GM11168 (cell line): ENCODE results near the gene WDR7.

Source experiments
- in situ Hi-C: fragments of 300-500 bp; cut with MboI; formaldehyde crosslinking; loops from one replicate; pipeline ENCODE4 v1.12.0; 2022; ENCODE audit warnings: low sequenced_read_pairs; ENCODE audit not compliant: unreplicated experiment

Gene WDR7

DNA sequence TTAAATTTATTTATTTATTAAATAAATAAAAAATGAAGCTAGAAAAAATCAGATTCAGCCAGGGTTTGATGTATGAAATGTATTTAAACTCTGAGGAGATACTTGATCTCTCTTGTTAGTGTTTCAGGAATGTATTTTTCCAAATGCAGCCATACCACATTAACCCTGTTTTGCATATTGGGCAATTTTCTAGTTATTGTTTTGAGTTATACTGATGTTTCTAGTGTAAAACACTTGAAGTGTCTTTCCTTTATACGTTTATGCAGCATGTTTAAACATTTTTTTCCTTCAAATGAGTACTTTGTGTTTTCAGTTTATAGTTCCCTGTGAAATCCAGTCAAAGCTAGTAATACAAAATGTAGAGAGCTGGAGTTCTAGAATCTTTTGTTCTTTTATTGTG, 69.9 kb downstream of the WDR7 start:
- in situ Hi-C loops: no loop called here

DNA sequence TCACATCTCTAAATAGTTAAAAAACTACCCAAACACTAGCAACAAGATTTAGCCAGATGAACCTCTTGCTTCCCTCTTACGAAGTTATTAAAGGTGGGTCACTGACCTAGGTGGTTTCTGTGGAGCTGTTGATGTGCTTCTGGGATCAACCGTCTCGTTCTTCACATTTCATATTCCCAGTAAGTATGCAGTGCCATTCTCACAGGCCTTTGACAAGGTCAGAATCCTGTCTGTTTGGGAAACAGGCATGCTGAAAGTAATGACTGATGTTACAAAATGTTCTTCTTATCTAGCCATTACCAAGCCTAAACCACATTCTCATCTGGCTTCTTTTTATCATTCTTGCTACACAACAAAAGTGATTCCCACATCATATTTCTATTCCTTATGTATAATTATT, 70.3 kb downstream of the WDR7 start:
- in situ Hi-C loops: no loop called here

DNA sequence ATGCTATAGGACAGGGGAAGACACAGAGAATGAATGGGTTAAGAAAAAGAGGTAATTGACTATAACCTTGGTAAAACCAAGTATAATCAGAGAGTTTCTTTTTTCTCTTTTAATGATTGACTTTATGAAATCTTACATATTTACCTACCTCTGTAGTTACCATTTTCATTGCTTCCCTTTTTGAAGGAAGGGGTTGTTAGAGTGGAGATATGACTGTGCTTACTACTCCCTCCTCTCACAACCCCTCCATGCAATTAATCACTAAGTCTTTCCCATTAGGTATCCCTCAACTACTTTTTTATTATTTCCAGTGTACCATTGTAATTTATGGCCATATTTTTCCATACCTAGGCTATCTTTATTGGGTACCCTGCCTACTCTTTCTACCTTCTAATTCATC, 71.4 kb downstream of the WDR7 start:
- in situ Hi-C loops: no loop called here

DNA sequence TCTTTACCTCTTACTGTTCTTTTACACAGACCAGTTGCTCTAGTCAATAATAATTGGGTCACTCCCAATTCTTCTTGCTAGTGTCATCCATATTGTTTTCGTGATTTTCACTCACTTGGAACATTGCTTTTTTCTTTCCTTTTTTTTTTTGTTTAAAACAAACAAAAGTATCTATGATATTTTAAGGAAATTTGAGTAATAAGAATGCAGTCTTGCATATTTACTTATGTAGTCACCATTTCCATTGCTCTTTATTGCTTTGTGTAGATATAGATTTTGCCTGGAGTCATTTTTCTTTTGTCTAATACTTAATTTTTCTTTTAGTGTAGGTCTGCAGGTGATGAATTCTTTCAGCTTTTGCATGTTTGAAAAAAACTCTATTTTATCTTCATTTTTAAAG, 71.9 kb downstream of the WDR7 start:
- in situ Hi-C loops: no loop called here

DNA sequence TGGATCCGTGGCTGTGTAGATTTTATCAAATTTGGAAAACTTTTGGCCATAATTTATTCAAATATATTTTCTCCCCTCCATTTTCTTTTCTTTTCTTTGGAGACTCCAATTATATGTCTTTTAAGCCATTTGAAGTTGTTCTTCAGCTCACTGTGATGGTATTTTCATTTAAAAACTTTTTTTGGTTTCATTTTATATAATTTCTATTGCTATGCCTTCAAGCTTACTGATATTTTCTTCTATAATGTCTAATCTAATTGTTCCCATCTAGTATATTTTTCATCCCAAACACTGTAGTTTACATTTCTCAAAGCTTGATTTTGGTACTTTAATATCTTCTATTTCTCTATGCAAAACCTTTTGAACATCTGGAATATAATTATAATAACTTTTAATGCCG, 72.5 kb downstream of the WDR7 start:
- in situ Hi-C loops: no loop called here

DNA sequence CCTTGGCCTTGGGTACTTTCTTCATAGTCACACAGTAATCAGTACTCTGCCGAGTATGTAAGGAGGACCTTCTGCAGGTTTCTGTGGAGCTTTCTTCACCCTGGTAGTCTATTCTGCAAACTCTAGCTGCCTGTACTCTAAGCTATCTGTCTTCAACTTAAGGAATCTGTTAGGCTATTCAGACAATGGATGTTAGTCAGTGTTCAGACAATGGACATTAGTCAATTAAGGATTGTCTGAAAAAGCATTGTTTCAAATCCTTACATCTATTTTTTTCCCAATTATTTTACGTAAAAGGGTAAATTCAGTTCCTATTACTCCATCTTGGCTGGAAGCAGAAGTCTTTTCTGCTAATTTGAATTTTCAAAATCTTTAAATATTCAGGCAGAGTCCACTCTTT, 75.7 kb downstream of the WDR7 start:
- in situ Hi-C loops: loop anchor here (25.0 kb wide), 1 partner anchor 835 kb away; no protein-coding TSS in a partner anchor

DNA sequence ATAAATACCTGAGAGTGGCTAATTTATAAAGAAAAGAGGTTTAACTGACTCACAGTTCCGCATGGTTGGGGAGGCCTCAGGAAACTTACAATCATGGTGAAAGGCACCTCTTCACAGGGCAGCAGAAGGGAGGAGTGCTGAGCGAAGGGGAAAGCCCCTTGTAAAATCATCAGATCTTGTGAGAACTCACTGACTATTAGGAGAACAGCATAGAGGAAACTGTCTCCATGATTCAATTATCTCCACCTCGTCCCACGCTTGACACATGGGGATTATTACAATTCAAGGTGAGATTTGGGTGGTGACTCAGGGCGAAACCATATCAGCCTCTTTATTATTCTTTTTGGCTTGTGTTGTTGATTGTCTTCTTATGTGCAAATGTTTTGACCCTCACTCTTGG, 76.2 kb downstream of the WDR7 start:
- in situ Hi-C loops: loop anchor here (25.0 kb wide), 1 partner anchor 835 kb away; no protein-coding TSS in a partner anchor

DNA sequence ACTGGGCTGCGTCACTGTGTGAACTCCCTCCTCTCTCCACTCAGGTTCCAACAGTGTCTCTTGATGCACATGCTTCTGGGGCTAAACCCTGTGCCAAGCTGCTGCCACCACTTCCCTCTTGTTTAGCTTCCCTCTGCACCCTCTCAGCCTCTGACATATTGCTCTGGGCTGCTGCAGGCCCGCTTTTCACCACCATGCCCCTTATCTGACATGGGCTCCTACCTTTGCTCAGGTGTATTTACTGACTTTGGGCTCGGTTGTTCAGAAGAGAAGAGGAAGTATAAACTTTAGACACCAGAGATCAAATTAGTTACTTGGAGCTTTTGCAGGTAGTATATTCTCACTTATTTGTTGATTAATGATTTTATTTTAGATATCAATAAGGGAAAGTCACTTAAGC, 77.6 kb downstream of the WDR7 start:
- in situ Hi-C loops: loop anchor here (25.0 kb wide), 1 partner anchor 834 kb away; no protein-coding TSS in a partner anchor

DNA sequence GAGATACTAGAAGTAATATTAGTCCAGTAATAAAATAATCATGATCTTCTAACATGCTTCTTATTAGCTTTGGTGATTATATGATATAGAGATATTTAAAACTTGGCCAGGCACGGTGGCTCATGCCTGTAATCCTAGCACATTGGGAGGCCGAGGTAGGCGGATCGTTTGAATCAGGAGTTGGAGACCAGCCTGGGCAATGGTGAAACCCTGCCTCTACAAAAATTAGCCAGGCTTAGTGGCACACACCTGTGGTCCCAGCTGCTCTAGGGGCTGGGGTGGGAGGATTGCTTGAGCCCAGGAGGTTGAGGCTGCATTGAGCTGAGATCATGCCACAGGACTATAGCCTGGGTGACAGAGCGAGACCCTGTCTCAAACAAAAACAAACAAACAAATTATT, 87.0 kb downstream of the WDR7 start:
- in situ Hi-C loops: loop anchor here (25.0 kb wide), 1 partner anchor 824 kb away; no protein-coding TSS in a partner anchor

DNA sequence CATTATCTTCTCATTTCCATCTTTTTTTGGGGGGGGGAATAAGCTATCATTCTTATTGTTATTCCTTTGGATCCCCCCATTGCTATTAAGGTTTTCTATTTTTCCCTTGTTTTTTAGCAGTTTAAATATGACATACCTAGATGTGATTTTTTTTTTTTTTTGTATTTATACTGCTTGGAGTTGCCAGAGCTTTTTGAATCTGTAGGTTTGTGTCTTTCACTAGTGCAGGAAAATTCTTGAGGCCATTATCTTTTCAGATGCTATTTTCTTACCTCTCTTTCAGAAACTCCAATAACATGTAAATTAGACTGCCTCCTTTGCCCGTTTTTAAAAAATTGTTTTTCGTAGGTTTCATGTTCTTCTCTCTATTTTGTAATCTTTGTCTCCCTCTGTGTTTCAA, 88.6 kb downstream of the WDR7 start:
- in situ Hi-C loops: loop anchor here (25.0 kb wide), 1 partner anchor 823 kb away; no protein-coding TSS in a partner anchor

DNA sequence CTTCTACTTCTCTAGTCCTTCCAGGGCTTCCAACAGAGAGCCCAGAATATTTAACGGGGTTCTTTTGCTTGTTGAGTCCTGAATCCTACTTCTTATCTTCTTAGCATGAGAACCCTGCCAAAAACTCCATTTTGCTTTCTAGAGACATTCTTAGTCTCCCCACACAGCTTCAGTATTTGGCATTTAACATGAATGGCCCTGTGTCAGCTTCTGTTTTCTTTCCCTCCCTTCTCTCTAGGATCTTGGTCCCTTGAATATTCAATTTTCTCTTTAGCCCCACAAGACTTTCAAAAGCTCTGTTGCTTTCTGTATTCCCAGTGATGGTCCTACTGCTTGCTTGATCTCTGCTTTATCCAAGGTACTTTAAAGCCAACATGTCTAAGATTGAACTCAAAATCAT, 89.5 kb downstream of the WDR7 start:
- in situ Hi-C loops: loop anchor here (25.0 kb wide), 1 partner anchor 822 kb away; no protein-coding TSS in a partner anchor

DNA sequence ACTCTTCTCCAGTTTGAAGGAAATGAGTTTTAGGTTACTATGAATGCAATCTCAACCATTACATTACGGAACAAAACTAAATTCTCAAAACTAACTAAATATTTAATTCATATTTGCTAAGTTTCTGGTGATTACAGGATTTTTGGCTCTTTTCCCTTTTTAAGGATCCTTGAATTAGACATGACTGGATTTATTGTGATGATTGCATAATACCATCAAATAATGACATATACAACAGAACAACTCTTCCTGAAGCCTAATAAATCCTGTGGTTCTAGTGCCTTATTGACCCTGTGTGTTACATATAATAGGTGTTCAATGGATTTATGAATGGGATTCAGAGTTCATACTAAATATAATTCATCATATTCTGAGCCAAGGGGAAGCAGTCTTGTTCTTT, 90.5 kb downstream of the WDR7 start:
- in situ Hi-C loops: loop anchor here (25.0 kb wide), 1 partner anchor 821 kb away; no protein-coding TSS in a partner anchor

DNA sequence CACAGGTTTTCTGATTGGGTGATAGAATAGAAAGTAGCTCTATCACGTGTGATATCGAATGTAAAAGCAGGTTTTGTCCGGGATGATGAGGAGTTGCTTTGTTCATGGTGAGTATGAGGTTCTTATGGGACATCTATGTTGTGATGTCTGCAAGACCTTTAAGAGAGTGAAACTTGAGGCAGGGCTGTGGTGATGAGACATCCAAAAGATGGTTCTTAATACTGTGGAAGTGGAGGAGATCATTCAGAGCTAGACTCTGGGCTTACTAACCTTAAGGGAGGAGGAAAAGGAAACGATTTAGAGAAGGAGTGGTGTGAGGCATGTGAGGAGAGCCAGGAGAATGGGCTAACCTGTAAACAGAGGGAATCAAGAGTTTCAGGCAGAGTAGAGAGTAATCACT, 92.0 kb downstream of the WDR7 start:
- in situ Hi-C loops: loop anchor here (25.0 kb wide), 1 partner anchor 819 kb away; no protein-coding TSS in a partner anchor

DNA sequence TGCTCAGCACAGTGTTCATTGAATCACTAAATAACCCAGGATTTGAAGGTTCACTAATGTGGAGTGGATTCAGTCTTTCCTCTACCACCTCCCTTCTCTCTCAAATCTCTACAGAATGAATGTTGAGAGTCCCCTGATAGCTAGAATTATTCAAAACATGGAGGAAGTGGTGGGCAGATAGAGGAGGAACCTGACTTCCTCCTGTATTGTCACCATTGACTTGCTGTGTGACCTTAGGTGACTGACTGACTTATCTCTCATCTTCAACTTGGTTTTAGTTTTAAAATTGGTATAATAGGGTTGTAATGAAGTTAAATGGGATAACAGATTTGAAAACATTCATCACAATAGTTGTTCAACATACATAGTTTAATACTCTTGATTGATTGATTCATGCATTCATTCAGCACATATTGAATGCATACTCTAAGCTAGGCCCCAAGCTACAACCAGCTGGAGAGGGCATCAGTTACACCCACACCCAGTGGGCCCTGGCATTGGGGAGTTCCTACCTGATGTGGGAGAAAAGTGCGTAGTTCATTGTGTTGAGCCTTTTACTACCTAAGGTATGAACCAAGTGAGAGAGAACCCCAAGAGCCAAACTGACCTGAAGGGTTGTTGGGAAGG, 96.0 kb downstream of the WDR7 start:
- in situ Hi-C loops: loop anchor here (25.0 kb wide), 1 partner anchor 815 kb away; no protein-coding TSS in a partner anchor

DNA sequence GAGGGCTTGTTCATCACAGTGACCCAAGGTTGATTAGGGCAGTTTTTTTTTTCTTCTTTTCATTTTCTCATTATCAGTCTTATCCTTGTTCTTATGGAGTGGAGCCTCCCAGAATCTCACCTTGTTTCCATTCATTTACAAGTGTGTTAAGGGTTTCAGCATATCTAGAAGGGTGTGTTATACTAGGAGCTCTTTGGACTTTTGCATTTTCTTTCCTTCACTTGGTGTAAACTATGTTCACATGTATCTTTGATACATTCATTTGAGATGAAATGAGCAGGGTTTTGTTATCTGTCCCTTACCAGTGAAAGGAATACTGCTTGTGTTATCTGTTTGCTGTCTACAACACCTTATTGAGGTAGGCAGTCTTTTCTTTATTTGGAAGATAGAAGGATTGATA, 96.7 kb downstream of the WDR7 start:
- in situ Hi-C loops: loop anchor here (25.0 kb wide), 1 partner anchor 814 kb away; no protein-coding TSS in a partner anchor

DNA sequence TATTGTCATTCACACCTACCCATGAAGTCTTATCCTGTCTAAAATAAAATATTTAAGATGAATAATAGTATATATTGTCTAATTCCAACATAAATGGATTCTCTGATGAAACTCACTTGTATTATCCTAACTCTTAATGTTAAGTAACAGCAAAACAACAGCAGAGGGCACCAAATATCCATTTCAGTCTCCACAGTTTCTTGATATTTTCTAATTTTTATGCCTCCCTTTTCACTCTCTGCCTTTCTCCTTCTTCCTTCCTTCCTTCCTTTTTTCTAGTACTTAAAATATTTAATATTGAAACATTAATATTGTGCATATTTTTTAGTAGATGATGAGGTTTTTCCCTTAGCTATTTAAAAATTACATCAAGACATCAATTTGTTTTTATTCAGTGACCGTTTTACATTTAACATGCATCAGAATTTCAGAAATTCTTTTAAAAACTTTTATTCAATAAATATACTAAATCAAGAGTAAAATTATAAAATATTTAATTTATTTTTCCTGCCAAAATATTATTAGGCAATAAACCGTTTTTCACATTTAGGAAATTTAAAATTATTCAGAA, 97.6 kb downstream of the WDR7 start:
- in situ Hi-C loops: loop anchor here (25.0 kb wide), 1 partner anchor 814 kb away; no protein-coding TSS in a partner anchor

DNA sequence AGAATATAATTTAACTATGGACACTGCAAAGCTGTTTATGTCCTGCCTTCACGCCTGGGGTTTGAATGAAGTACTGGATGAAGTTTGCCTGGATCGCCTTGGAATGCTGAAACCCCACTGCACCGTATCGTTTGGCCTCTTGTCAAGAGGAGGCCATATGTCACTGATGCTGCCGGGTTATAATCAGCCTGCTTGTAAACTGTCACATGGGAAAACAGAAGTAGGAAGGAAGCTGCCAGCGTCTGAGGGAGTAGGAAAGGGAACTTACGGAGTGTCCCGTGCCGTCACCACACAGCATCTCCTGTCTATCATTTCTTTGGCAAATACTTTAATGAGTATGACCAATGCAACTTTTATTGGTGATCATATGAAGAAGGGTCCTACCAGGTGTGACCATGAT, 105.8 kb downstream of the WDR7 start:
- in situ Hi-C loops: no loop called here

DNA sequence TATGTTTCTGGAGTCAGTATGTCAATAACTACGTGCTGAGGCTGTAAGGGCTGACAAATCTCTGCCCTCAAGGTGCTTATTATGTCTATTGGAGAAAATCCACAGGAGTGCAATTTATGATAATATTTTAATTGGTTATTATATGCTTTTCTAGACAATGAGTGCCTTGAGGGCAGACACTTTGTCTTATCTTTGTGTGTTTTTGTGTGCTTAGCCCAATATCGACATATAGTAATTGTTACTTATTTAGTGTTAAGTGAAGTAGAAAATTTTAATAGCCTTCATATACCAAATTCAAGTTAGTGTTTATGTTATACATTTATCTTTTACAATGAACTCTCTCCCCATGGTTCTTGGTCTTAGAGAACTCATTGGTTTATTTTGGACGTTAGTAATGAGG, 118.9 kb downstream of the WDR7 start:
- in situ Hi-C loops: no loop called here

DNA sequence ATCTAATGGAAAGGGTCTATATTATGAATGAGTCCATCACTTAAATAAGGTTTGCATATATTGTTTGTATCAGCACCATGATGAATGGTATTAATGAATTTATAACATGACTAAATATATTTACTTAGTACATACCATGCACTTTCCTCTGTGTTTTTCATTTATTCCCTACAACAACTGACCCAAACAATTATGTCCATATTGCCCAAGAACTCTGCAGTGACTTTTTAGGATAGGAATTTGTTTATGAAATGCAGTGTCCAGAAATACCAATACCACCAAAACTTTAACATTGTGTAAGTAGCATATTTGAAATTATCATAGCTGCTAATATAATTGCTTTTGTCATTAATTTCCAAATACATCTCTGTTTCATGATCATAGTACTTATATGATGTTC, 119.7 kb downstream of the WDR7 start:
- in situ Hi-C loops: no loop called here

DNA sequence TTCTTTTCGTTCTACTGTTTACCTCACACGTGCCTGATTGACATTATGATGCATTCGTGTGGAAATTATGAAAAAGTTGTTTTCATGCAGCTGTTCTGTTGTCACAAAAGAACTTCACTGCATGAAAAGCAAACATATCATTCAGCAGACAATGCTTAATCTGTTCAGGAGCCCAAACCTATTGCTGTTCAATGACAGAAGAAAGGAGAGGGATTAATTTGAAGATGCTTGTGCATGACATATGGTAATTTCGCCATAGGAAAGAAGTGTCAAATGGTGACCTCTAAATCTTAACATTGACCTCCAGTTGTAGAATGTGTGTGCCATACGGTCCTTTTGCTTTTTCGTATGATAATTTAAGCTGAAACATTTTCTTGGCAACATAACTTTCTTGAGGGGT, 124.5 kb downstream of the WDR7 start:
- in situ Hi-C loops: no loop called here

DNA sequence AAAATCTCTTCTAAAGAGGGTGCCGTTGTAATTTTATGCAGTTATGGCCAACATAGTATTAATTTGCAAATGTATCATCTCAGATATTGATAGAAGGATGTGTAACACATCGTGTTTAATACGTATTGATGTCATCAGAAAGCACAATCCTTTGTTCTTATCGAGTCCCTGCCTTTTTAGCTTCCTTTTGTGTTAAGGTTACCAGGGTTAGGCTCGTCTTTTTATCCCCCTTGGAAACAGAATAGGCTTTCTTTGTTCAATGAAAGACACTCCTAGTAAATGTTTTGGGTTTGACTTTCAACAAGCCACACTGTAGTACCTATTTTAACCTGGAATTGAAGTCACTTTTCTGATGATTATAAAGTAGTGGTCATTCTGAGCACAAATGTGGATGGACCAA, 136.2 kb downstream of the WDR7 start:
- in situ Hi-C loops: no loop called here
